ENCODE data around the gene EP300.
"Not testable (repeated sequence)": the region's sequence is repeated elsewhere in the genome, so short reads cannot be mapped to it uniquely, and the experiment has no call there.

The EP300 gene

GRCh38 chr22:41085842-41086241, 6.5 kb upstream of the EP300 start:
- DNase-seq (ENCODE audit: low spot score): no peak

GRCh38 chr22:41091132-41092022, 1.0 kb upstream of the EP300 start:
- DNase-seq (ENCODE audit: low spot score): peak; percentile 99

- no peak for DNase-seq (ENCODE audit: low spot score)
Measured at GRCh38 chr22:41092847-41093411, 537 bp downstream of the EP300 start.

GRCh38 chr22:41094041-41094593, 1.7 kb downstream of the EP300 start:
- peak; percentile 44 for DNase-seq (ENCODE audit: low spot score)

GRCh38 chr22:41096391-41096790, 4.0 kb downstream of the EP300 start:
- no peak for DNase-seq (ENCODE audit: low spot score)

GRCh38 chr22:41096841-41097240, 4.4 kb downstream of the EP300 start:
- DNase-seq (ENCODE audit: low spot score): no peak

DNA sequence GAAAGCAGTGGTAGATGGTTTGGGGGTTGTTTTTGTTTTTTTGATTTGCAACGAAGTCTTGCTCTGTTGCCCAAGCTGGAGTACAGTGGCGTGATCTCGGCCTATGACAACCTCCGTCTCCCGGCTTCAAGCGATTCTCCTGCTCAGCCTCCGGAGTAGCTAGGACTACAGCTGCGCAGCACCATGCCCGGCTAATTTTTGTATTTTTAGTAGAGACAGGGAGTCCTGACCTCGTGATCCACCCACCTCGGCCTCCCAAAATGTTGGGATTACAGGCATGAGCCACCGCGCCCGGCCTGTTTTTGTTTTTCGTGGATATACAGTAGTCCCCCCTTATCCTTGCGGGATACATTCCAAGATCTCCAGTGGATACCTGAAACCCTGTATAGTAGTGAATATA, 6.6 kb downstream of the EP300 start:
- no peak for DNase-seq (ENCODE audit: low spot score)

GRCh38 chr22:41106122-41106968, 14.0 kb downstream of the EP300 start:
- DNase-seq (ENCODE audit: low spot score): no peak

GRCh38 chr22:41106969-41107325, 14.6 kb downstream of the EP300 start:
- not testable (repeated sequence) for DNase-seq (ENCODE audit: low spot score)

GRCh38 chr22:41110968-41111367, 18.6 kb downstream of the EP300 start:
- no peak for DNase-seq (ENCODE audit: low spot score)

DNA sequence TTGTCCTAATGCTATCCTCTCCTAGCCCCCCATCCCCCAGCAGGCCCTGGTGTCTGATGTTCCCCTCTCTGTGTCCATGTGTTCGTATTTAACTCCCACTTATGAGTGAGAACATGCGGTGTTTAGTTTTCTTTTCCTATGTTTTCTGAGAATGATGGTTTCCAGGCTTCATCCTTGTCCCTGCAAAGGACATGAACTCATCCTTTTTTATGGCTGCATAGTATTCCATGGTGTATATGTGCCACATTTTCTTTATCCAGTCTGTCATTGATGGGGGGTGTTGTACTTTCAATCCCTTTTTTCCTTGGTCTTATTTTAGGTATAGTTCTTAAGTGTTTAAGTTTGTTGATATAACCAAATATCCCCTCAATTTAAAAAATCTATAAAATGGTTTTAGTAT, 23.9 kb downstream of the EP300 start:
- DNase-seq (ENCODE audit: low spot score): no peak

- no peak for DNase-seq (ENCODE audit: low spot score)
Measured at GRCh38 chr22:41117127-41117965, 25.0 kb downstream of the EP300 start.

DNA sequence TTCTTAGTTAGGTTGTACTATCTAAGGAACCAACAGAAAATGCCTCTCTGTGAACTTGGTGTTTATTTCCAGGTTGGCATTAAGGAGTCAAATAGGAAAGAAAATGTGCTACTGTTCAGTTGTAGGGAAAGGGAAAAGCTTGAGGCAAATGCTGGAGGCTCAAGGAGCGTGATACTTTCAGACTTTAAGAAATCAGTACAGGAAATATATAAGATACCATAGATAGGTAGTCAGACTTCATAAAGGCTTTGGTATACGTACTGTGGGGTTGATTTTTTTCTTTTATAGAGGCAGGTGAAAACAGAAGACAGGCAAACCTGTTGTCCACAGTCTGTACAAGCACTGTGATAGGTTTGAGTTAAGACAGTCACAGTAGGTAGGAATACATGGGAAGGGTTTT, 30.8 kb downstream of the EP300 start:
- no peak for DNase-seq (ENCODE audit: low spot score)

GRCh38 chr22:41124086-41124485, 31.7 kb downstream of the EP300 start:
- no peak for DNase-seq (ENCODE audit: low spot score)

DNA sequence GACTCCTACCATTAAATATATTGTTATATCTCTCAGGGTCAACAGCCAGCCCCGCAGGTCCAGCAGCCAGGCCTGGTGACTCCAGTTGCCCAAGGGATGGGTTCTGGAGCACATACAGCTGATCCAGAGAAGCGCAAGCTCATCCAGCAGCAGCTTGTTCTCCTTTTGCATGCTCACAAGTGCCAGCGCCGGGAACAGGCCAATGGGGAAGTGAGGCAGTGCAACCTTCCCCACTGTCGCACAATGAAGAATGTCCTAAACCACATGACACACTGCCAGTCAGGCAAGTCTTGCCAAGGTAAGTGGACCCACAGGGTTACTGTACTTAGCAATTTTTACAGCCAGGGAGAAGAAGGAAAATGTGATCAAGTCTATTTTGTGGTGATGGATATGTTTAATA, 35.1 kb downstream of the EP300 start:
- no peak for DNase-seq (ENCODE audit: low spot score)

DNA sequence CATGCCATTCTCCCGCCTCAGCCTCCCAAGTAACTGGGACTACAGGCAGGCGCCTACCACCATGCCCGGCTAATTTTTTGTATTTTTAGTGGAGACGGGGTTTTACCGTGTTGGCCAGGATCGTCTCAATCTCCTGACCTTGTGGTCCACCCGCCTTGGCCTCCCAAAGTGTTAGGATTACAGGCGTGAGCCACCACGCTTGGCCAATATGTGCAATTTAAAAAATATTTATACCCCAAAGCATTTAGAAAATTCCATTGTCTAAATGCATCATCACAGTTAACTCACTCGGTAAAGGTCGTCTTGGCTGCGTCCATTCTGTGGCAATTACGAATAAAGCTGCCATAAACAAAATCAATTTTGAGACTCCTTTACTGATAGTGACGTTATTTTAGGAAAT, 36.2 kb downstream of the EP300 start:
- no peak for DNase-seq (ENCODE audit: low spot score)

GRCh38 chr22:41132550-41132949, 40.2 kb downstream of the EP300 start:
- no peak for DNase-seq (ENCODE audit: low spot score)

DNA sequence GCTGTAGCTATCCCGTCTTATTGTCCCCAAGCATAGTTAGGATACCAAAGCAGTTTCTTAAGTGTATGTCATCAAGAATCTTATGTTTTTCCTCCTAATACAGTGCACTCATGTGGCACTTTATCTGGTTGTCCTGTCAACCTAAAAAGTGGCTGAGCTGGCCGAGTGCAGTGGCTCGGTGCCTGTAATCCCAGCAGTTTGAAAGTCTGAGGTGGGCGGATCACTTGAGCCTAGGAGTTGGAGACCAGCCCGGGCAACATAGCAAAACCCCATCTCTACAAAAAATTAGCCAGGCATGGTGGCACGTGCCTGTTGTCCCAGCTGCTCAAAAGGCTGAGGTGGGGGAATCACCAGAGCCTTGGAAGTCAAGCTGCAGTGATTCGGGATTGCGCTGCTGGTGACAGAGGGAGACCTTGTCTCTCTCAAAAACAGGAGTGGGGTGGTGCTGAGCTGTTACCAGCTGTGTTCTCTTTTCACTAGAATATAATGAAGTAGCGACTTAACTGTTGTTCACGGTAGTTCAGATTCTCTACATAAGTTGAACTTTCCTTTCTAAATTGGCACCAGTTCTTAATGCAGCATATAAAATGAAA, 48.1 kb downstream of the EP300 start:
- DNase-seq (ENCODE audit: low spot score): no peak

- DNase-seq (ENCODE audit: low spot score): not testable (repeated sequence)
Measured at GRCh38 chr22:41145921-41146320, 53.5 kb downstream of the EP300 start.

GRCh38 chr22:41146573-41146972, 54.2 kb downstream of the EP300 start:
- no peak for DNase-seq (ENCODE audit: low spot score)

DNA sequence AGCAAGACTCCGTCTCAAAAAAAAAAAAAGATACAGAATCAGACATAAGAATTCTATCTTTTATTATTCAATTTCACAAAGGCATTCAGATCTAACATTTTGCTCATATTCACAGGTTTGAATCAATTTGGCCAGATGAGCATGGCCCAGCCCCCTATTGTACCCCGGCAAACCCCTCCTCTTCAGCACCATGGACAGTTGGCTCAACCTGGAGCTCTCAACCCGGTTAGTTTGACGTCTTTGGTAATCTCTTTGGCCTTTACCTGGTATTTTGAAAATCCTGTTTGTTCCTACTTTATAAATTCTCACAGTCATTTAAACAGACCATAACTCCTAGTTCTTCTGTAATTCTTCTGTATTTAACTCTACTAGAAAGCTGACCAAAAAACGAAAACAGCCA, 55.3 kb downstream of the EP300 start:
- DNase-seq (ENCODE audit: low spot score): no peak

All from cerebellar cortex (tissue), 1 donor.